HK-2 (cell line): ENCODE data around the gene GANC.

Experiments
- DNase-seq: peaks from one replicate; pipeline ENCODE4 v3.0.0-alpha.2; 2018; ENCODE audit not compliant: unreplicated experiment

GANC gene

DNA sequence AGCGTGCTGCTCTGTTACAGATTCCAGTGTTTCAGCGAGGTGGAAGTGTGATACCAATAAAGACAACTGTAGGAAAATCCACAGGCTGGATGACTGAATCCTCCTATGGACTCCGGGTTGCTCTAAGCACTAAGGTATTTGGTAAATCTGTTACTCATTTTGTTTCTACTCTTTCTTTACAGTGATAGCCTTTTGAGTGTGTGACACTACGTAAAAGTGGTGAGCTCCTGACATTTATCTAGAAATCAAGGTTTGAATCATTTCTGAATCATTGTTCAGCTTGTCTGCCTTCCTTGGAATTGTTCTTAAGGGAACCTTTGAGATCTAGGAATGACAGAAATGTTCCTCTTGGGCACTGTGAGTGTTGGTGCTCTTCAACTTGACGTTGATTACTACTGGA is 75.1 kb downstream of the GANC start:
- no peak for DNase-seq

DNA sequence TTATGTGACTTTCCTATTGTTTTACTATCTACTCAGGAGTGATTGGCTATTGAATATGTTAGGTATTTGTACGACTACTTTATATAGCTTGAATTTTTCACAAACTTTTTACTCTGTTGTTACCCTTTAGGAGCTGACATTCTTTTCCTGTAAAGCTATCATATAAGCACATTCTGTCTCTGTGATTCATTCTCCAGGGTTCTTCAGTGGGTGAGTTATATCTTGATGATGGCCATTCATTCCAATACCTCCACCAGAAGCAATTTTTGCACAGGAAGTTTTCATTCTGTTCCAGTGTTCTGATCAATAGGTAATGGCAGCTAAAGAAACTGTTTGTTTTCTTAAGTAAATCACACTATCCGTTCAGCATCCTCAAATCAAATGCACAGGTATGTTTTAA is 76.2 kb downstream of the GANC start:
- DNase-seq, result no peak

DNA sequence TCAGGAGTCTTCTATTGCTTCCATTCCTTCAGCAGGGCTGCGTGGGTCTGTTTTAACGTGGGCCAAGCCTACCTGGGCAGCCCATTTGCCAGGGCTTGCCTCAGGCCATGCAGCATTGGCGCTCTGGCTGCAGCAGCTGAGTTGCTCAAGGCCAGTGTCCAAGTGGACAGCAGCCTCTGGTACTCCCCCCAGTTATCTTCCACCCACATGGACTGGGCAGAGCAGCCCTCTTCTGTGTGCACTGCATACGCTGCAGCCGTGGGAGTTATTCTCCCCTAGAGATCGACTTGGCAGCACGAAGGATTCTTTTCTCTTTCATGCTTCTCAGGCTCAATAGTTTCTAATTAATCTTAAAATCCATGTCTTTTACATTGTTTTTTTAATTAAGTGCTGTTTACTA is 79.4 kb downstream of the GANC start:
- no peak for DNase-seq

DNA sequence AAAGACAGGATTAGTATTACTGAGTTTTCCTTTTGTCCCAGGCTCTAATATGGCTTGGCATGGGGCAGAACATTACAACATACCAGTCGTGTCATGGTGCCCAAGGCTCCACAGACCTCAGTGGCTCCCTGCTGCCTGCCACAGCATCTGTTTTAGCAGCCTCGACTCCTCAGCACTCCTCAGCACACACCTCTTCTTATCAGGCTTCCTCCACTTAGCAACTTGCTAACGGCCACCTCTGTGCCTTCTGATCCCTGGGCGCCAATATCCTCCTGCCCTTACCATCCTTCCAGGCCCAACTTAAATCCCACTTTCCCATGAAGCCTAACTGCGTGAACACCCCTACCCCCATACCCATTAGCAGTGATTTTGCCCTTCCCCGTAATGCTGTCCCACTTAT is 80.1 kb downstream of the GANC start:
- DNase-seq, result no peak

DNA sequence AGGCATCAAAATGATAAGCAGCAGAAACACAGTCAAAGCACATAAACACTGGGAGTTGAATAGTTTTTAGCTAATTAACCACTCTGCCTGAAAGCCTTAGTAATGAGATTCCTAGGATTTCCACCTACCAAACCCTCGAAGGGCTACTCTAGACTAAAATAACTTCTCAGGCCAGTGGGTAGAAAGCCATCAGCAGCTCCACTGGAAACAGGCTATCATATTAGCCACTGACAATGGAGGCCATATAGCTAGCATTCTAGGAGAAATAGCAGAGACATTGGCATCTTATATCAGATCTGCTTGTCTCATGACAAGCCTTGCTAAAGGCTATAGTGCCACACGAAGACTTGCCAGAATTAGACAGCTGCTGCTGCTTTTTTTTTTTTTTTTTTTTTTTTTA is 81.8 kb downstream of the GANC start:
- no peak for DNase-seq

DNA sequence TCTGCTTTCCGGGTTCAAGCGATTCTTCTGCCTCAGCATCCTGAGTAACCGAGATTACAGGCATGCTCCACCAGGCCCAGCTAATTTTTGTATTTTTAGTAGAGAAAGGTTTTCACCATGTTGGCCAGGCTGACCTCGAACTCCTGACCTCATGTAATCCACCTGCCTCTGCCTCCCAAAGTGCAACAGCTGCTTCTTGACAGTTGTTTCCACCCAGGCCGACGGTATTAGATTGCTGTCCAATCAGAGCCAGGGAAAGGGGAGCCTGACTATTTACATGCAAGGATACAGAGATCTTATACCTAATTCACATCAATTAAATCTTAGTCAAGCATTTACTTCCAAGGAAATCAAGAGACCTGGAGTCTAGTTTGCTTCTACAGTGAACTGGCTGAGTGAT is 82.3 kb downstream of the GANC start:
- no peak for DNase-seq

DNA sequence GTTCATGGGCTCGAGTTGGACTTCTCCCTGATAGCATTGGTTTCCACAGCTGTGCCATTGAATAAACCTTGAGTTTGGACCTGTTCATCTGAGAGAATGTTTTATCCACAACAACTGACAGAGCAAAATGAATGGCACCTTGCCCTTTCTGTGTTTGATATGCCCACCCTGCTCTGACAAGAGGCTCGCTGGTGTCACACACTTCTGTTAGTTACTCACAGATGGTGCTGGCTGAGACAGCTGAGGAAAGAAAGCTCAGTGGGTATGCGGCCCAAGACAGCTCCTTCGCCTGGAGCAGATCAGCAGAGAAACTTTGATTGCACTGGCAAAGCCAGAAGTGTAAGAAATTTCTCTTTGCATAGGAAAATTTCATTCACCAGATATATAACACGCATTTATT is 83.8 kb downstream of the GANC start:
- no peak for DNase-seq

DNA sequence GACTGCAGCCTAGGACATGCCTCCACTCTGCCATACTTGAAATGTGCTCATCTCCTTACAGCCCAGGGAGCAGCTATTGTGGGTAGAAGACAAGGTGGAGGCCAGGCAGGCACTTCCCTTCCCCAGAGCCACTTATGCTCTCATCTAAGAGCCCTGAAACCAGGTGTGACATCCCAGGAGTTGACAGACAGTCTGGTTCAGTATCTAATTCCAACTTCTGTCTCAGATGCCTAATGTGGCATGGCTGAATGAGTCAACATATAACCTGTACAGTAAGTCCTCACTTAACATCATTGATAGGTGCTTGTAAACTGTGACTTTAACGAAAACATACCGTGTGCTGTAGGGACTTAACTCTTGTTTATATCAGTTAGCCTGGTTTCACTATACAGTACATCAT is 85.1 kb downstream of the GANC start:
- DNase-seq, result no peak

DNA sequence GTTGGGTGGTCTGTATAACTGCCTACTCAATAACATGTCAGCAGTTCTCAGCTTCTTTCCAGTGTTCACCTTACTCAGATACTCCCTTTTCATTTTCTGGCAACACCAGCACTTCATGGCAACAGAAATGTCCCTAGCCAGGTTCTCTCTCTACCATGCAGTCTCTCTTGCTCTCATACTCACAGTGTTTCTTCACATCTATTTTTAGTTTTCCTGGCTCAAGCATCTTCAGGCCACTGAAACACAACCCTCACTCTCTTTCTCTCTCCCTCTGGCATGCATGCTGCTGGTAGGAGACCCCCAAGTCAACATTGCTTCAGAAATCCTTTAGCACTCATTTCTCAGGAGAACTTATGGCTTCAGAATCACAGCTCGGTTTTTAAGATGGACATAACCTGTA is 86.2 kb downstream of the GANC start, which contains the start of gene CAPN3:
TSS of gene CAPN3 (plus strand) at position 253 of the 400 bp plus-strand sequence. CDS start 305 bp downstream, outside the sequence.
- DNase-seq, result no peak

DNA sequence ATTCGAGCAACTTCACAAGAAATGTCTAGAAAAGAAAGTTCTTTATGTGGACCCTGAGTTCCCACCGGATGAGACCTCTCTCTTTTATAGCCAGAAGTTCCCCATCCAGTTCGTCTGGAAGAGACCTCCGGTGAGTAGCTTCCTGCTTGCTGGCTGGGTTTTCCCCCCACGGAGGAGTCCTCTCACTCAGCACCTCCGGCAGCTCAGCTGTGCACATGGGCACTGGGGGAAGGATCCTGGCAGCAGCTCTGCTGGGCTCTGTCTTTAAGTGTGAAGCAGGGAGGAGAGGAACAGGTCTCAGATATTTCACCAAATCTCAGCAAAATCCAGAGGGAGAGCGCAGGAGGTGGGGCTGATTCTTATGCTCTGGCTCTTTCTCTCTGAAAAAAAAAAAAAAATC is 87.0 kb downstream of the GANC start:
- no peak for DNase-seq

DNA sequence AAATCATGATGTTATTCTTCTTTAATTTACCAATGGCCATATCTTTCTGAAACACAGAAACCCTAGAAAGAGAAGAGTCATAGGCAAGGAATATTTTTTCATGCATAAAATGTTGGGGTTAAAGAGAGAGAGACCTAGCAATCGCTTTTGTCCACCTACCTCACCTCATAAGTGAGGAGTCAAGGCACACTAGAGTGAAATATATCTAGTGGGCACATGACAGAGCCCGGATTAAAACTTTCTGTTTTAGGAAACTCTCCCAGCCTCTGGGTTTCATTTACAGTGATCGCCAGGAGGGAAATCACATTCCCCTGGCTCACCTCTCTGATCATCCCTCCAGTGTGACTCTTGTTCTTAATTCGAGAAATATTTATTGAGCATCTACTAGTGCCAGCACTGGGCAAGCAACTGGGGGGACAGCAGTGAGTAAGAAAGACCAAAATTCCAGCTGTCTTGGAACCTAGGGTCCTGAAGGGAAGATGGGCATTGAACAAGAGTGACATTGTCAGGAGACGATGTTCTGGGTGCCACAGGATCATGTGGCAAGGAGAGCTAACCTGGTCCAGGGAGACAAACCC is 87.6 kb downstream of the GANC start:
- DNase-seq, result no peak

DNA sequence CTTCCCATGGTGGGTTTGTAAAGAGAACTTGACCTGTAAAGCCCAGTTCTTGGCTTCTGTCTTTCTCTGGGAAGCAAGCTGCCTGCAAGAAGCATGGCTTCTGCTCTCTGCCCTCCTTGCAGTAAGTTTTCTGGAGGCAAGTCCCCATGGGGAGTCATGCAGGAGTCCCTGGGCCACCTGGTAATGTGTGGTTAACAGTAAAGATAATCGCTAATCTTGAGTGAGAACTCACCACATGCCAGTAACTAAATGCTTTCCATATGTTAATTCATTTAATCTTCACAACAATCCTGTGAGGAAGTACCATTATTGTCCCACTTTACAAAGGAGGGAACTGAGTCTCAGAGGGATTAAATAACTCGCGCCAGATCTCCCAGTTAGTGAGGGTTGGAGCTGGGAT is 90.5 kb downstream of the GANC start:
- DNase-seq, result no peak

DNA sequence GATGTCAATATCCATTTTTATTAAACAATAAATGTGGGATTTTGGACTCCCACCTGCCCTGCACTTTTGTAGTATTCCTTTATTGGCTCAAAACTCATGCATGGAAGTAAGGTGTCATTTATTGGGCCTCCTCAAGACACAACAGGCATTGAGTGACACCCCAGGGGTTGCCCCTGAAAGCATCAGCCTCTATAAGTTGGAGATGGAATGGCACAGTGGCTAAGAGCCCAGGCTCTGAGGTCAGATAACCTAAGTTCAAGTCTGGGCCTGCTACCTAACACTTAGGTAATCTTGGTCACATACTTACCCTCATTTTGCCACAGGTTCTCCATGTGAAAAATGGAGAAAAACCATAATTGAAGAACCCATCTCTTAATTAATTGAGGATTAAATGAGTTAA is 90.9 kb downstream of the GANC start:
- DNase-seq, result no peak

DNA sequence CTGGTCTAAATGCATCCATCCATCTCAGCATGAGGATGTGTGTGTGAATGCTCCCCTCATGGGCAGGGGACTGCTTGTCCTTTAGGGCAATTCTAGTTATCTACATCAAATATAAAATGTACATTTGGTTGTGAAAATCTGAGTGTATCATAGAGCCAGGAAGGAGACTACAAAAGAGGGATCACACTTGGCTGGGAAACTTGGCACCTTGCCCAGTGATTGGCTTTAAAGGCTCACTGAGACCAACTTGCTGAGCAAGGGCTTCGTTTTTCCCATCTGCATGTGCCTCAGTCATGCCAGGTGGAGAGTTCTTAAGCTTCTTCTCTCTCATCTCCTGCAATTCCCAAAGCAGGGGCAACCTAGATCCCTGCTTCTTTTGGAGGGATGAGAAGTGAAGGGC is 91.5 kb downstream of the GANC start:
- no peak for DNase-seq

DNA sequence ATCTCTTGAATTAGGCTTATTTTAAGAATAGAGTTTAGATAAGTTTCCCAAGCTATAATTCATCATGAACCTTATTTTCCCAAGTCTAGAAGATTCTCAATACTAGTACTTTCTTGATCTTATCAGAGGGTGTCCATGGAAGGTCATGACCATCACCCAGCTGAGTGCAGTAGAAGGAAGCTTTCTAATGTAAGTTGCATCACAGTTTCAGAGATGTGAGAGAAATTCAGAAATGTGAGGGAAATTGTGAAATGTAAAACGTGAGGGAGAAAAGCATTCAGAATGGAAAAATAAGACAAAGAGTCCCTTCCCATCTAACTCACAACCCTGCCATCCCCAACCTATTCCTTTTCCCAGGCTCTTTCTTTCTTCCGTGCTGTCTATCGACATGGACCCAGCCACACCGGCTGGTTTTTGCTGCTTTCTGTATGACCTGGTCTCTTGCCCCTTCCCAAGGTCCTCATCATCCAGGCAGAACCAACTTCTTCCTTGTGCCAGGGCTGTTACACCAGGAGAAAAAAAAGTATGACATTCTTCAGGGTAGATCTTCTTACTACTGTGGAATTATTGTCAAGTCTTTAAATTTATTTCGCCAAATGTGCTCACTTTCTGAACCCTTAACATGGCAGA is 93.0 kb downstream of the GANC start:
- no peak for DNase-seq

DNA sequence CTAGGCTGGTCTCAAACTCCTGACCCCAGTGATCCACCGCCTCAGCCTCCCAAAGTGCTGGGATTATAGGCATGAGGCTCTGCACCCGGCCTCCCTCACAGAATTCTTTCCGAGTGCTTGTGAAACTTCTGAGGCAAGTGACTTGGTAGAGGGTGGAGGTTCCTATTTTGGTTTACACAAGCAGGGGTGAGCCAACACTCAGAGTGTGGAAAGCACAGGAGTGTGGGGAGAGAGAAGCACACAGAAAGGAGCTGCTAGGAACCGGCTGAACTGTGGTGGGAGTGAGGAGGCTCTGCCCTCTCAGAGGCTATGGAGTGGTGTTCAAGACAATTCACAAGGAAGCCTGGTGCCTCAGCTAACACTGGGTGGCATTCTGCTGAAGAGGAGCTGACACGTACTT is 94.0 kb downstream of the GANC start:
- DNase-seq, result no peak

DNA sequence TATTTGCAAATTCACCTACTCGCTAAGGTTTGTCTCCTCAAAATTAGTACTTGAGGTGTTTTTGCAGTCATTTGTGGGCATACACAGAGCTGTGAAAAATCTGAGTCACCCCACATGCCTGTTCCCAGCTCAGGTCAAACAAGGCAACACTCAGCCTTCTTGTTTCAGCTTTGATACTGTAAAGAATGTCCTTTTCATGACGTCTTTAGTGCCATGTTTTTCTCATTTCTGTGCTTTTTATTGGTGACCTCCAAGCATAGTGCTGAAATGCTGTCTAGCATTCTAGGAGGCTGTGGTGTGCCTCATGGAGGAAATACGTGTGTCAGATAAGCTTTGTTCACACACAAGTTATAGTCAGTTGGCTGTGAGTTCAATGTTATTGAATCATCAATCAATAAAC is 95.1 kb downstream of the GANC start:
- DNase-seq, result no peak

DNA sequence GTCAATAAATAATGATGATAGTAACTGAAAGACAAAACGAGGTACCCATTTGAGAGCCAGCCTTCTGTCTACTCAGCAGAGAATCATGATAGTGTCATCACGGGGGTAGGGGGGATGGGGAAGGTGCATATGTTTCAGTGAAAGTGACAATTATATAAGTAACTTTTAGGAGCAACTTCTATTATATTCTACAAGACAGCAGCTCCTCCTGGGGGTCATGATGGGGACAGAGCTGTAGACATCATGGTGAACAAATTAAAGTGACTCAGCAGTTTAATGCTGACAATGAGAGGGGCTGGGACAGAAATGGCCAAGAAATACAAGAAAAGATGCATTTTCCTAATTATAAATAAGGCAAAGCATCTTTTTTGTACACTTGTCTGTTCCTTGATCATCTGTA is 98.1 kb downstream of the GANC start:
- DNase-seq, result no peak

DNA sequence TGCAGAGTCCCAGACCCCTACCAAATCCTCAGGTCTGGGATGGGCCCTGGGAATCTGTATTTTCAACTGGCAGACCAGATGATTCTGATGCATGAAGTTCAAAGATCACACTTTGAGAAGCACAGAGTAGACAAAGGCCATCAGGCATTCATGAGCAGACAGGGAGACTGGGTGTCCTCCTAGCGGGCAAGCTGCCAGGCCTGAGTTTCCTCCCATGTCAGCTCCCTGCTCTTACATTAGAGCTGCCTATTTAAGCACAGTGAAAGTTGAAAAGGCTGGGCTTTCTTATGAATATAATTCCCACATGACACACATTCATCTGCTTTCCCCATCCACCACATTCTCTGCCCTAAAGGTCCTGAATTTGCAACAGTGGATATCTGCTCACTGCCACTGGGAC is 100.3 kb downstream of the GANC start:
- no peak for DNase-seq

DNA sequence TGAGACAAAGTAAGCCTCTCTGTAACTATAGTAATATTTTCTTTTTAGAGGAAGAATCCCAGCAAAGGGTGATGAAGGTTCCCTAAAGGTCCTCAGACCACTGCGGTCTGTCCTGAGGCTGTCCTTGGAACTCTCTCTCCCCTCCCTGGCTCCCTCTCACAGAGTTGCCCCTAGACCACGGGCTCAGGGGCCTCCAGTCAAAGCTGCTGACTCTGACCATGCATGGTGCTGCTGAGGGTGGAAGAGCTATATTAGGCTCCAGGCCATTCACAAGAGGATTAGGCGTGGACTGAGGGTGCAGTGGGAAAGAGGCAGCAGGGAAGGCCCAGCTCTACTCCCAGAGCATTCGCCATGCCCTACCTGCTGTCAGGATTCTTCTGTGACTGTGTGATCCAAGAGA is 100.9 kb downstream of the GANC start:
- no peak for DNase-seq

DNA sequence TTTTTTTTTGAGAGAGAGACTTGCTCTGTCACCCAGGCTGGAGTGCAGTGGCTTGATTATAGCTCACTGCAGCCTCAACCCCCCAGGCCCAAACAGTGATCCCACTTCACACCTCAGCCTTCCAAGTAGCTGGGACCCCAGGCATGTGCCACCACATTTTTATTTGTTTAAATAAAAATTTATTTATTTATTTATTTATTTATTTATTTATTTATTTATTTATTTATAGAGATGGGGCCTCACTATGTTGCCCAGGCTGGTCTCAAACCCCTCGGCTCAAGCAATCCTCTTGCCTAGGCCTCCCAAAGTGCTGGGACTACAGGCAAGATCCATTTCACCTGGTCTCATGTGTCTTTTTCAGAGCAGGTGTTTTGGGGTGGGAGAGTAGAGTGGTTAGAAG is 101.8 kb downstream of the GANC start:
- no peak for DNase-seq

DNA sequence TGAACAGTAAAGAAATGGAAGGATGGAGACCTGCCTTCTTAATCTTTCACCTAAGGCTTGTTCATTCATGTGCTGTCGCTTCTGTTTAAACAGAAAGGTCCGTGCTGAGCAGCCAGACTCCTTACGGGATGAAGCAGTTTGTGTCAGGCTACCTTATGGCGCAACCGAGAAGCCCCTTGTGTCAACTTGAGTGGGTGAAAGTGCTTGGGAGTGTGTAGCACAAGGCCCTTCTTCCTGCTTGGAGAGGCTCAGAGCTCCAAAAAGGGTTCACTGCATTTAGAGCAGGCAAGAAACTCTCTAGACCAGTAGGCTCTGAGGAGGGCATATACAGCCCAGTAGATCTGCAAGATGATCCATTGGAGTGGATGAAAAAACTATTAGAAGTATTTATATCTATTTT is 102.3 kb downstream of the GANC start:
- no peak for DNase-seq

DNA sequence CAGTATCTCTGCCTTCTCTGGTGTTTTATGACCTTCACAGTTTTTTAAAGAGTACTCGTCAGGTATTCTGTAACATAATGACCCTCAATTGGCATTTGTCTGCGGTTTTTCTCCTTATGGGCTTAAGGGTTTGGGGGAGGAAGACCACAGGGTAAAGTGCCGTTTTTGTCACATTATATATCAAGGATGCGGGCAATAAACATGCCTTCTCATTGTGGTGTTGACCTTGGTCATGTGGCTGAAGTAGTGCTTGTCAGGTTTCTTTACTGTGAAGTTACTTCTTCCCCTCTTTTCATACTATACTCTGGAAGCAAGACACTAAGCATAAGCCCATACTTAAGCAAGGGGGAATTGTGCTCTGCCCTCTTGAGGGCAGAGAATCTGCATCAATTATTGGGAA is 102.9 kb downstream of the GANC start:
- DNase-seq, result no peak

DNA sequence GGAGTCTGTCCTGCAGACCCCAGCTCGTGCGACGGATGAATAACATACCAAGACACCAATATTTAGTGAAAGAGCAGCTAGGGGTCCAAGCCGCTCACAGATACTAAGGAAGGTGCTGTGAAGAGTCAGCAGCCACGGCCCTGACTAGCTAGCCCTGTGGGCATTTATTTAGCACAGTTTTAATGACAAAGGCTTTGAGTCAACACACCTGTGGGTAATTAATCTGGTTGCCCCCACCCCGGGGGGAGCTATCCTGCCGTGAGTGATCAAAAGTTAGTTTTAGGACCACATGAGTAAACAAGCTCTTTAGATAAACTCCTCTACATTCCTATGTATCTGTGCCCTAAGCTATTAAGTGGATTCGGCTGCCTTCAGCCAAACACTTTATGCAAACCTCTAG is 105.0 kb downstream of the GANC start:
- DNase-seq, result no peak
